ENCODE data around the gene MACROD2. TPM values are rescaled to one million over a fixed set of nuclear protein-coding genes. Genes with fewer than 3 reads are reported as not detected.

MACROD2 gene
- total RNA-seq, 1 donor from 2014 or later: 0.23 TPM

DNA sequence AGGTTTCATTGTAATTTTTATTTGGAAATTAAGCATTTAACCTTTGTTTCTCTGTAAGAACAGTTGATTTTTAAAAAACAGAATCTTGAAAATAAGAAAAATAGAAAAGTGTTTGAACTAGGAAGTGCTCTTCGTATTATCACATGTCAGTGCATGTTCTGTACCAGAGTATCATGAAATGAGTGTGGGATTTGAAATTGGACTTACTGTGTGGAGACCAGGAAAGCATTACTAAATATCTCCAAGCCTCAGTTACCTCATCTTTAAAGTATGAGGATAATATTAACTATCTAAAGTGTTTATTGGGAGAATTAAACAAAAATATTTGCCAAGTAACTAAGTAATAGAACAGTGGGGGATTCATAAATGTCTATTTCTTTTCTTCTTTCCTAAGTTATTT lies 499.0 kb downstream of the MACROD2 start:
- no peak for DNase-seq (ENCODE audit: low read depth)
- no peak for TF ChIP-seq CTCF (conservative IDR thresholded peaks at IDR 0.05; ENCODE audit: low read depth, low read length)
- H3K4me3 ChIP-seq (ENCODE audit: low read depth, low read length): no peak overlapping the region

- no peak overlapping the region for H3K4me3 ChIP-seq (ENCODE audit: low read depth, low read length)
- DNase-seq (ENCODE audit: low read depth): no peak
- TF ChIP-seq CTCF (conservative IDR thresholded peaks at IDR 0.05; ENCODE audit: low read depth, low read length): no peak
Measured at GRCh38 chr20:14495066-14495465, 499.8 kb downstream of the MACROD2 start.

DNA sequence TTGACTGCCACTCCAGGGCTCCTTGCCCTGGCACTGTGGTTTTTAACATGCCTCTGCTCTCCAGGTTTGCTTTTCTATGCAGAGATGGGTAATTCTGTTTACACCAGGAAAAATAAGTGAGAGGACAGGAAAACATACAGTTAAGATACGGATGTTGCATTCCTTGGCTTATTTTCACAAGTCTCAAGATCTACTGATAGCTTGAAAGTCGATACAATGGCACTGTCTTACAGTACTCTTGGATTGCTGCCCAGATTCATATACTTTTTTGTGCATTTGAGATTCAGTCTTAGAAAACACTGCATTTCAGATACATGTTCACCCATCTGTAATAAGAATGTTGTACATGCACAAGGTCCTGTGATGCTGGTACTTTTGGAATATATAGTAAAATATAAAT lies 501.7 kb downstream of the MACROD2 start:
- H3K4me3 ChIP-seq (ENCODE audit: low read depth, low read length): no peak overlapping the region
- no peak for DNase-seq (ENCODE audit: low read depth)
- no peak for TF ChIP-seq CTCF (conservative IDR thresholded peaks at IDR 0.05; ENCODE audit: low read depth, low read length)

DNA sequence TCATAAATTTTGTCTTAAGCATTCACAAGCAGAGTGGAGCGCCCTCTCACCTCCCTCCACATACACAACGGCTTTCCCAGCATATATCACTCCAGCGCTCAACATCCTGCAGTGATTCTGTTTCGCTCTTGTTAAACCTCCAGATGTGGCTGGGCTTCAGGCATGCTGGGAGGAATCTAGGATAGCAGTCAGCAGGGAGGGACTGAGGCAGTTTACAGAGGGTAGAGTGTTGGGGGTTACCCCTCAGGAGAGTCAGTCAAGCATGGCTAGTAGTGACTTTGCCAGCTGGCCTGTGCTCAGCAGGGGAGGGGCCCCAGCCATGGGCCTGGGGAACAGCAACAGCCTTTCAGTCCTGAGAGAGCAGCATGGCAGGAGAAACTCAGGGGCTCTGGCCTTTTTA lies 503.5 kb downstream of the MACROD2 start:
- no peak overlapping the region for H3K4me3 ChIP-seq (ENCODE audit: low read depth, low read length)
- DNase-seq (ENCODE audit: low read depth): no peak
- no peak for TF ChIP-seq CTCF (conservative IDR thresholded peaks at IDR 0.05; ENCODE audit: low read depth, low read length)

- DNase-seq (ENCODE audit: low read depth): no peak
- TF ChIP-seq CTCF (conservative IDR thresholded peaks at IDR 0.05; ENCODE audit: low read depth, low read length): no peak
- no peak overlapping the region for H3K4me3 ChIP-seq (ENCODE audit: low read depth, low read length)
Measured at GRCh38 chr20:14505476-14505875, 510.2 kb downstream of the MACROD2 start.

- DNase-seq (ENCODE audit: low read depth): no peak
- H3K4me3 ChIP-seq (ENCODE audit: low read depth, low read length): no peak overlapping the region
- no peak for TF ChIP-seq CTCF (conservative IDR thresholded peaks at IDR 0.05; ENCODE audit: low read depth, low read length)
Measured at GRCh38 chr20:14507711-14508110, 512.4 kb downstream of the MACROD2 start.

- H3K4me3 ChIP-seq (ENCODE audit: low read depth, low read length): no peak overlapping the region
- no peak for TF ChIP-seq CTCF (conservative IDR thresholded peaks at IDR 0.05; ENCODE audit: low read depth, low read length)
- DNase-seq (ENCODE audit: low read depth): no peak
Measured at GRCh38 chr20:14510341-14510740, 515.0 kb downstream of the MACROD2 start.

Data from epithelial cell of proximal tubule (primary cell).